Skeletal muscle satellite cell (primary cell): Measurements from ENCODE around the gene AKAP17A.
A peak's percentile ranks its signal among the peaks of the same experiment; 100 is the strongest.

Source experiments
- H3K27me3 ChIP-seq: 2 replicates; pipeline ENCODE4 v1.7.0; 2013; ENCODE audit warnings: low read length; ENCODE audit not compliant: control insufficient read depth, insufficient read depth
- H3K36me3 ChIP-seq: 2 replicates; pipeline ENCODE4 v1.7.0; 2013; ENCODE audit warnings: mild to moderate bottlenecking, control low read depth, low read length; ENCODE audit not compliant: insufficient read depth
- H3K4me1 ChIP-seq: 2 replicates; pipeline ENCODE4 v1.7.0; 2013; ENCODE audit warnings: low read length; ENCODE audit not compliant: control insufficient read depth, insufficient read depth
- H3K4me2 ChIP-seq: 2 replicates; pipeline ENCODE4 v1.7.0; 2013; ENCODE audit warnings: mild to moderate bottlenecking, low read length
- H3K4me3 ChIP-seq: 2 replicates; pipeline ENCODE4 v1.7.0; 2013; ENCODE audit warnings: low read length
- H3K9ac ChIP-seq: 2 replicates; pipeline ENCODE4 v1.7.0; 2013; ENCODE audit warnings: mild to moderate bottlenecking, low read depth, low read length, moderate library complexity
- H3K9me3 ChIP-seq: replicated peaks from 2 replicates; pipeline ENCODE4 v1.7.0; 2013; ENCODE audit warnings: mild to moderate bottlenecking, control low read depth, low read length

The AKAP17A gene

GRCh38 chrX:1587161-1587560 lies 4.2 kb upstream of the AKAP17A start:
- Histone ChIP-seq H3K4me2 (no peak overlapping the region), H3K9me3 (no peaks in the 10 kb centered on the region), H3K4me1 (no peaks in the 10 kb centered on the region), H3K4me3 (no peak overlapping the region), H3K36me3 (no peaks in the 10 kb centered on the region), H3K27me3 (no peaks in the 10 kb centered on the region), H3K9ac (no peak overlapping the region)

- Histone ChIP-seq H3K9me3 (no peaks in the 10 kb centered on the region), H3K4me1 (peaks cover 6% of the 10 kb centered on the region), H3K9ac (no peak overlapping the region), H3K27me3 (no peaks in the 10 kb centered on the region), H3K4me2 (no peak overlapping the region), H3K36me3 (peaks cover 8% of the 10 kb centered on the region), H3K4me3 (no peak overlapping the region)
These were observed 1.9 kb upstream of the AKAP17A start for GRCh38 chrX:1589356-1590130.

- peaks cover 6% of the 10 kb centered on the region for H3K4me1 ChIP-seq
- H3K27me3 ChIP-seq: no peaks in the 10 kb centered on the region
- peak overlapping the region; percentile 80 for H3K4me3 ChIP-seq
These were observed 562 bp downstream of the AKAP17A start for GRCh38 chrX:1591863-1592469.

GRCh38 chrX:1592470-1593142 lies 1.2 kb downstream of the AKAP17A start:
- Histone ChIP-seq H3K9me3 (no peaks in the 10 kb centered on the region), H3K36me3 (peaks cover 34% of the 10 kb centered on the region), H3K27me3 (no peaks in the 10 kb centered on the region), H3K4me3 (peak overlapping the region; percentile 80), H3K9ac (peak overlapping the region; percentile 95), H3K4me1 (peaks cover 6% of the 10 kb centered on the region), H3K4me2 (peak overlapping the region; percentile 95)

More at GRCh38 chrX:1591863-1592469, 562 bp downstream of the AKAP17A start:
- H3K9ac ChIP-seq: peak overlapping the region; percentile 95
- H3K4me2 ChIP-seq: peak overlapping the region; percentile 95
- H3K36me3 ChIP-seq: peaks cover 28% of the 10 kb centered on the region
- H3K9me3 ChIP-seq: no peaks in the 10 kb centered on the region

GRCh38 chrX:1593286-1594271 lies 2.2 kb downstream of the AKAP17A start:
- Histone ChIP-seq H3K4me1 (peaks cover 6% of the 10 kb centered on the region), H3K4me2 (peak overlapping the region; percentile 95), H3K36me3 (peaks cover 43% of the 10 kb centered on the region), H3K4me3 (peak overlapping the region; percentile 80), H3K9me3 (no peaks in the 10 kb centered on the region), H3K9ac (peak overlapping the region; percentile 95), H3K27me3 (no peaks in the 10 kb centered on the region)

- H3K4me1 ChIP-seq: peaks cover 6% of the 10 kb centered on the region
- H3K9me3 ChIP-seq: no peaks in the 10 kb centered on the region
- no peak overlapping the region for H3K4me3 ChIP-seq
- no peak overlapping the region for H3K9ac ChIP-seq
- H3K36me3 ChIP-seq: peaks cover 63% of the 10 kb centered on the region
- no peaks in the 10 kb centered on the region for H3K27me3 ChIP-seq
- H3K4me2 ChIP-seq: no peak overlapping the region
These were observed 4.3 kb downstream of the AKAP17A start for GRCh38 chrX:1595711-1596060.

GRCh38 chrX:1596676-1597344 lies 5.4 kb downstream of the AKAP17A start:
- Histone ChIP-seq H3K36me3 (peaks cover 74% of the 10 kb centered on the region), H3K9ac (no peak overlapping the region), H3K4me2 (no peak overlapping the region), H3K27me3 (no peaks in the 10 kb centered on the region), H3K4me3 (no peak overlapping the region), H3K9me3 (no peaks in the 10 kb centered on the region), H3K4me1 (peaks cover 6% of the 10 kb centered on the region)

- H3K27me3 ChIP-seq: no peaks in the 10 kb centered on the region
- peaks cover 81% of the 10 kb centered on the region for H3K36me3 ChIP-seq
- H3K9me3 ChIP-seq: no peaks in the 10 kb centered on the region
- no peak overlapping the region for H3K4me3 ChIP-seq
- no peak overlapping the region for H3K4me2 ChIP-seq
- H3K9ac ChIP-seq: no peak overlapping the region
- H3K4me1 ChIP-seq: peaks cover 6% of the 10 kb centered on the region
These were observed 6.1 kb downstream of the AKAP17A start for GRCh38 chrX:1597345-1598020.

GRCh38 chrX:1598021-1598875 lies 6.8 kb downstream of the AKAP17A start:
- H3K4me2 ChIP-seq: no peak overlapping the region
- no peak overlapping the region for H3K9ac ChIP-seq
- peaks cover 85% of the 10 kb centered on the region for H3K36me3 ChIP-seq
- no peak overlapping the region for H3K4me3 ChIP-seq
- H3K27me3 ChIP-seq: no peaks in the 10 kb centered on the region
- peaks cover 1% of the 10 kb centered on the region for H3K4me1 ChIP-seq
- no peaks in the 10 kb centered on the region for H3K9me3 ChIP-seq
